Heart left ventricle (tissue), 16 donors: ENCODE data around the gene STYXL1. TPM values are rescaled to one million over a fixed set of nuclear protein-coding genes. Genes with fewer than 3 reads are reported as not detected.
"Not testable (repeated sequence)": the region's sequence is repeated elsewhere in the genome, so short reads cannot be mapped to it uniquely, and the experiment has no call there.

Experiments used
- ATAC-seq, 4 donors: fragments of 200-7000 bp; cut with Tn5 transposase; one replicate each; pipeline ENCODE4 v1.9.1; 2020 to 2022; ENCODE audit warnings: moderate library complexity in 4 of 4, mild to moderate bottlenecking in 3 of 4, moderate number of reproducible peaks in 1 of 4
- DNase-seq, 5 donors: peaks; one replicate each; pipeline ENCODE4 v3.0.0-alpha.2; 2020
- H3K27ac ChIP-seq, 12 donors: fragments of 200-600 bp; sonication (generic) in 4 of 12; one replicate each; pipeline versions ENCODE4 v1.5.0 to v1.8.0; 2016 to 2022; ENCODE audit warnings: mild to moderate bottlenecking in 2 of 12
- H3K27me3 ChIP-seq, 9 donors: fragments of 200-600 bp; sonication (generic) in 2 of 9; one replicate each; pipeline versions ENCODE4 v1.5.1 to v1.8.0; 2016 to 2022; ENCODE audit warnings: mild to moderate bottlenecking in 3 of 9
- H3K36me3 ChIP-seq, 9 donors: fragments of 200-600 bp; sonication (generic) in 2 of 9; one replicate each; pipeline versions ENCODE4 v1.5.0 to v1.8.0; 2018 to 2022; ENCODE audit warnings: mild to moderate bottlenecking in 2 of 9
- H3K4me1 ChIP-seq, 12 donors: fragments of 200-600 bp; sonication (generic) in 4 of 12; one replicate each; pipeline versions ENCODE4 v1.5.0 to v1.8.0; 2016 to 2022; ENCODE audit warnings: mild to moderate bottlenecking in 3 of 12
- H3K4me3 ChIP-seq, 12 donors: fragments of 200-600 bp; sonication (generic) in 4 of 12; one replicate each; pipeline versions ENCODE4 v1.5.0 to v1.8.0; 2017 to 2022; ENCODE audit warnings: mild to moderate bottlenecking in 9 of 12, moderate library complexity in 4 of 12
- H3K9me3 ChIP-seq, 12 donors: fragments of 200-600 bp; sonication (generic) in 4 of 12; one replicate each; pipeline versions ENCODE4 v1.5.0 to v1.8.0; 2016 to 2022; ENCODE audit warnings: mild to moderate bottlenecking in 1 of 12
- CTCF ChIP-seq, 12 donors: fragments of 200-600 bp; sonication (generic) in 4 of 12; IDR thresholded peaks; one replicate each; pipeline versions ENCODE4 v1.5.0 to v1.8.0; 2018 to 2022; ENCODE audit warnings: antibody characterized with exemption in 12 of 12, mild to moderate bottlenecking in 5 of 12
- POLR2A ChIP-seq, 2 donors: fragments of 450-650 bp; IDR thresholded peaks; one replicate each; pipeline ENCODE4 v1.6.1; 2017; ENCODE audit warnings: antibody characterized with exemption in 2 of 2, mild to moderate bottlenecking in 2 of 2, moderate library complexity in 2 of 2
- WGBS, 4 donors: extraction: QIAGEN DNeasy Blood & Tissue Kit in 2 of 4; methylation state at CpG; one replicate each; pipeline versions ENCODE4 v1.1.5 to v1.1.7; 2013 to 2018; 5-methylcytosine and 5-hydroxymethylcytosine counted together
- intact Hi-C, 10 donors: fragments of 100-400 bp; cut with DNase I; formaldehyde crosslinking; loops; one replicate each; pipeline versions ENCODE4 v1.11.1 to v1.14.2; 2022
- polyA plus RNA-seq, 2 donors: library from polyadenylated mRNA; stranded (reverse); fragments of 200-250 nt; gene quantifications; one replicate each; pipeline ENCODE4 v1.2.3, GENCODE V29; 2013
- total RNA-seq, 9 donors: library from RNA; depleted of rRNA in 2 of 9; stranded (reverse); fragments of >200 nt in 2 of 9; fragmentation: NEBNext Ultra II Directional in 3 of 9; extraction: Animal tissue kit (Norgen Biotek cat#: 25700) in 3 of 9; gene quantifications; one replicate each; pipeline versions ENCODE4 v1.1.0 to v1.2.4, GENCODE V29; 2016 to 2023
- donor health status: ischemic (EF 13 %, LVEDD 7.1; RV severe dilation, severe dysfunction).
- donor health status: healthy with polysubstance abuse.
- donor health status: DM: no; HTN: yes; CAD: no.
- donor health status: DM: no; HTN: no; CAD: no.
- donor health status: ischemic (EF 25% LVEDD 6.9; RV normal size, moderate dysfunction).
- donor health status: ischemic (EF 25% LVEDD 5.7; RV mildly dilated, moderate dysfunction).
- donor health status: healthy.
- donor health status: DM: yes; HTN: yes; CAD: no.
- donor health status: ischemic (EF 35%, LVEDD 5.7; RV mildly dilated, moderate dysfunction).
- donor health status: nonischemic (EF 11% LVEDD 7.7; RV severe dilation, severe dysfunction).
- donor health status: DM: yes; HTN: yes; CAD: no.
- donor health status: PGD.
- donor health status: ischemic (EF 29% LVEDD 5.4; RV normal size, mild dysfunction).
- donor health status: nonischemic (EF 23%, LVEDD 6.1; RV moderate dilation, normal function).

STYXL1 gene
- total and polyA plus RNA-seq, 11 donors: 7.9 to 44.3 (median 19.1) TPM

GRCh38 chr7:76040126-76040525 lies 7.7 kb downstream of the STYXL1 start:
- ATAC-seq: no peak
- intact Hi-C loops: loop anchor here in 1 of 10 donors (10.0 kb wide), 1 partner anchor 95 kb away; no protein-coding TSS in a partner anchor
- H3K36me3 ChIP-seq: peaks cover 0 to 10% (median 0%) of the 10 kb centered on the region in 9 donors

GRCh38 chr7:76037310-76037709 lies 10.5 kb downstream of the STYXL1 start:
- H3K27me3 ChIP-seq: no peaks in the 10 kb centered on the region
- ATAC-seq (peak in 1 of 4 donors; percentile 54), DNase-seq (no peak)
- intact Hi-C loops: loop anchor here in 1 of 10 donors (10.0 kb wide), 1 partner anchor 97 kb away; no protein-coding TSS in a partner anchor
- H3K27ac ChIP-seq: no peak overlapping the region
- peaks cover 0 to 7% (median 0%) of the 10 kb centered on the region in 12 donors for H3K4me1 ChIP-seq
- H3K9me3 ChIP-seq: no peaks in the 10 kb centered on the region
- no peak overlapping the region for H3K4me3 ChIP-seq
- H3K36me3 ChIP-seq: peaks cover 0 to 10% (median 0%) of the 10 kb centered on the region in 9 donors
- TF ChIP-seq CTCF (IDR thresholded peaks at IDR 0.05): no peak
- no peak for TF ChIP-seq POLR2A (IDR thresholded peaks at IDR 0.05)
- 20 to 89% (median 80%) methylated on average over 1 to 5 of the region's 5 CpGs for WGBS, 4 donors

More at GRCh38 chr7:76040126-76040525, 7.7 kb downstream of the STYXL1 start:
- WGBS, 4 donors: 74 to 79% (median 78%) methylated on average over 6 of the region's 6 CpGs
- DNase-seq: no peak
- H3K4me3 ChIP-seq: no peak overlapping the region
- H3K9me3 ChIP-seq: no peaks in the 10 kb centered on the region
- no peak overlapping the region for H3K27ac ChIP-seq
- TF ChIP-seq CTCF (IDR thresholded peaks at IDR 0.05): no peak
- TF ChIP-seq POLR2A (IDR thresholded peaks at IDR 0.05): no peak
- peaks cover 0 to 7% (median 0%) of the 10 kb centered on the region in 12 donors for H3K4me1 ChIP-seq
- no peaks in the 10 kb centered on the region for H3K27me3 ChIP-seq

- no peak overlapping the region for H3K4me3 ChIP-seq
- peaks cover 0 to 16% (median 6%) of the 10 kb centered on the region in 9 donors for H3K36me3 ChIP-seq
- no peaks in the 10 kb centered on the region for H3K27me3 ChIP-seq
- 85 to 100% (median 92%) methylated on average over 1 of the region's 1 CpG for WGBS, 4 donors
- H3K27ac ChIP-seq: no peak overlapping the region
- peaks cover 0 to under 1% (median 0%) of the 10 kb centered on the region in 12 donors for H3K4me1 ChIP-seq
- no peaks in the 10 kb centered on the region for H3K9me3 ChIP-seq
- TF ChIP-seq POLR2A (IDR thresholded peaks at IDR 0.05): no peak
- no peak for TF ChIP-seq CTCF (IDR thresholded peaks at IDR 0.05)
- intact Hi-C loops: loop anchor here in 1 of 10 donors (10.0 kb wide), 1 partner anchor 103 kb away; no protein-coding TSS in a partner anchor
- ATAC-seq: no peak
- no peak for DNase-seq
Measured at GRCh38 chr7:76031964-76032363, 15.8 kb downstream of the STYXL1 start.

GRCh38 chr7:76029682-76030081 lies 18.1 kb downstream of the STYXL1 start:
- H3K4me3 ChIP-seq, H3K4me1 ChIP-seq, H3K9me3 ChIP-seq, ATAC-seq, H3K27ac ChIP-seq, H3K27me3 ChIP-seq, DNase-seq: not testable (repeated sequence)
- 91 to 98% (median 96%) methylated on average over 7 of the region's 7 CpGs for WGBS, 4 donors
- intact Hi-C loops: loop anchor here in 3 of 10 donors (10.0 kb wide), 3 partner anchors 105 to 265 kb away; no protein-coding TSS in a partner anchor
- H3K36me3 ChIP-seq: peaks cover 0 to 28% (median 11%) of the 10 kb centered on the region in 9 donors
